ENCODE data around the gene RERGL. TPM values are rescaled to one million over a fixed set of nuclear protein-coding genes. Genes with fewer than 3 reads are reported as not detected.

The RERGL gene
- total RNA-seq (not detected in 2 replicates), polyA plus RNA-seq (not detected in 2 replicates)

- no peak for TF ChIP-seq CTCF (IDR thresholded peaks at IDR 0.05; ENCODE audit: low read depth, low read length)
- H3K36me3 ChIP-seq, result no peaks in the 10 kb centered on the region
- no peaks in the 10 kb centered on the region for H3K4me1 ChIP-seq (ENCODE audit: low read depth)
- H3K4me3 ChIP-seq, result no peak within 1 kb of the TSS
- no peak for DNase-seq (ENCODE audit: low read depth in 1 of 2, low spot score in 1 of 2)
- no peaks in the 10 kb centered on the region for H3K27me3 ChIP-seq
- H3K27ac ChIP-seq, result no peak within 1 kb of the TSS
- no peaks in the 10 kb centered on the region for H3K9me3 ChIP-seq (ENCODE audit: low read depth)
Measured at GRCh38 chr12:18090093-18090492, at the start of gene RERGL. TSS of gene RERGL (minus strand) at chr12:18090193. CDS start at chr12:18090140, 53 bp downstream.

GRCh38 chr12:18139254-18139653 is 49.3 kb upstream of the RERGL start:
- Histone ChIP-seq H3K9me3 (ENCODE audit: low read depth) (no peaks in the 10 kb centered on the region), H3K27me3 (no peaks in the 10 kb centered on the region), H3K4me3 (no peak overlapping the region), H3K36me3 (no peaks in the 10 kb centered on the region), H3K4me1 (ENCODE audit: low read depth) (no peaks in the 10 kb centered on the region), H3K27ac (no peak overlapping the region)
- no peak for TF ChIP-seq CTCF (IDR thresholded peaks at IDR 0.05; ENCODE audit: low read depth, low read length)
- DNase-seq (ENCODE audit: low read depth in 1 of 2, low spot score in 1 of 2), result no peak

- peak in 1 of 2 donors; percentile 50 for DNase-seq (ENCODE audit: low read depth in 1 of 2, low spot score in 1 of 2)
- no peaks in the 10 kb centered on the region for H3K36me3 ChIP-seq
- TF ChIP-seq CTCF (IDR thresholded peaks at IDR 0.05; ENCODE audit: low read depth, low read length), result no peak
- no peak overlapping the region for H3K27ac ChIP-seq
- H3K4me1 ChIP-seq (ENCODE audit: low read depth), result no peaks in the 10 kb centered on the region
- no peaks in the 10 kb centered on the region for H3K27me3 ChIP-seq
- no peaks in the 10 kb centered on the region for H3K9me3 ChIP-seq (ENCODE audit: low read depth)
- no peak overlapping the region for H3K4me3 ChIP-seq
Measured at GRCh38 chr12:18135509-18135908, 45.5 kb upstream of the RERGL start.

GRCh38 chr12:18135086-18135485 is 45.1 kb upstream of the RERGL start:
- no peak for TF ChIP-seq CTCF (IDR thresholded peaks at IDR 0.05; ENCODE audit: low read depth, low read length)
- DNase-seq (ENCODE audit: low read depth in 1 of 2, low spot score in 1 of 2), result peak in 1 of 2 donors; percentile 44
- no peaks in the 10 kb centered on the region for H3K4me1 ChIP-seq (ENCODE audit: low read depth)
- no peaks in the 10 kb centered on the region for H3K27me3 ChIP-seq
- H3K27ac ChIP-seq, result no peak overlapping the region
- no peaks in the 10 kb centered on the region for H3K9me3 ChIP-seq (ENCODE audit: low read depth)
- no peak overlapping the region for H3K4me3 ChIP-seq
- H3K36me3 ChIP-seq, result no peaks in the 10 kb centered on the region

- Histone ChIP-seq H3K27me3 (no peaks in the 10 kb centered on the region), H3K4me3 (no peak overlapping the region), H3K36me3 (no peaks in the 10 kb centered on the region), H3K4me1 (ENCODE audit: low read depth) (no peaks in the 10 kb centered on the region), H3K9me3 (ENCODE audit: low read depth) (no peaks in the 10 kb centered on the region), H3K27ac (no peak overlapping the region)
- no peak for TF ChIP-seq CTCF (IDR thresholded peaks at IDR 0.05; ENCODE audit: low read depth, low read length)
- no peak for DNase-seq (ENCODE audit: low read depth in 1 of 2, low spot score in 1 of 2)
Measured at GRCh38 chr12:18130851-18131250, 40.9 kb upstream of the RERGL start.

- H3K36me3 ChIP-seq, result no peaks in the 10 kb centered on the region
- no peak for DNase-seq (ENCODE audit: low read depth in 1 of 2, low spot score in 1 of 2)
- no peak for TF ChIP-seq CTCF (IDR thresholded peaks at IDR 0.05; ENCODE audit: low read depth, low read length)
- H3K9me3 ChIP-seq (ENCODE audit: low read depth), result no peaks in the 10 kb centered on the region
- no peaks in the 10 kb centered on the region for H3K27me3 ChIP-seq
- H3K27ac ChIP-seq, result no peak overlapping the region
- no peak overlapping the region for H3K4me3 ChIP-seq
- no peaks in the 10 kb centered on the region for H3K4me1 ChIP-seq (ENCODE audit: low read depth)
Measured at GRCh38 chr12:18123707-18124106, 33.7 kb upstream of the RERGL start.
